Stomach (tissue), 4 donors: ENCODE results near the gene ITPR1.

Experiments used
- CTCF ChIP-seq, 7 experiments: fragments of 450-650 bp in 4 of 7; fragments of 200-600 bp in 3 of 7; sonication (generic) in 3 of 7; IDR thresholded peaks; one replicate each; pipeline ENCODE4 v1.5.1; 2016 to 2019; ENCODE audit warnings: antibody characterized with exemption in 7 of 7, control low read depth in 2 of 7, mild to moderate bottlenecking in 1 of 7
- POLR2AphosphoS5 ChIP-seq, 3 donors: sonication (generic); formaldehyde crosslinking; IDR thresholded peaks; one replicate each; pipeline ENCODE4 v1.6.1; 2016; ENCODE audit warnings: antibody characterized with exemption in 3 of 3

DNA sequence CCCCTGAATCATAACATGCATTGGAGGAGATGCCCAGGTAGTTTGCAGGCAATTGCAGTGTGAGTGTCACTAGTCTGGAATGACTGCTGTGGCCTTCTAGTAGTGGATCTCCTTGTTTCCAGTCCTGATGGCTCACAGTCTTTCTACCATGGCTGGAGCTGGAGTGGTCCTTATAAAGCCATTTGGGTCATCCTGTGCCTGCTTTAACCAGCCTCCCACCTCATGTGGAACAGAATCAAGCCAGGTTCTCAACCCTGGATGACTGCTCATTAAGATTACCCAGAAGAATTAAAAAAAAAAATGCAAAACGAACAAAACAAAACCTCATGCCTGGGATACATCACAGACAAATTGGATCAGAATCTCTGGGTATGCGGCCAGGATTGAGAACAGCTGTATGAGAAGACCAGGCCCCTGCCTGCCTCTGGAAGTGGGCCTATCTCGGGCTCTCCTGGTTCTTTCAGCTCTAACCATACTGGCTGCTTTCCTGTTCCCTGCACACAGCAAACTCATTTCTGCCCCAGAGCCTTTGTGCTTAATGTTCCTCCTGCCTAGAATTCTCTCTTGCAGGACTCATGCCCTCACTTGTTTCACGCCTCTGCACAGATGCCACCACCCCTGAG is 96.4 kb downstream of the ITPR1 start:
- TF ChIP-seq POLR2AphosphoS5 (IDR thresholded peaks at IDR 0.05) (no peak), CTCF (IDR thresholded peaks at IDR 0.05) (no peak)
